Stimulated activated CD8-positive, alpha-beta memory T cell treated with anti-CD3 and anti-CD28 coated beads, Interleukin-15, amount 100 ng/mL, for 48 hours (primary cell): ENCODE results near the gene TAS1R3.
"Not testable (repeated sequence)": the region's sequence is repeated elsewhere in the genome, so short reads cannot be mapped to it uniquely, and the experiment has no call there.

Experiments used
- DNase-seq, 2 donors: peaks; one replicate each; pipeline ENCODE4 v3.0.0-alpha.2; 2020; ENCODE audit warnings: low read depth in 2 of 2

The TAS1R3 gene

GRCh38 chr1:1309251-1310108 lies 21.6 kb upstream of the TAS1R3 start:
- no peak for DNase-seq

- no peak for DNase-seq
Observed at GRCh38 chr1:1310109-1310385, 21.0 kb upstream of the TAS1R3 start.

- DNase-seq = no peak
Observed at GRCh38 chr1:1310476-1311053, 20.5 kb upstream of the TAS1R3 start.

GRCh38 chr1:1311107-1312104 lies 19.7 kb upstream of the TAS1R3 start:
- no peak for DNase-seq

- DNase-seq = no peak
Observed at GRCh38 chr1:1312450-1313314, 18.4 kb upstream of the TAS1R3 start.

GRCh38 chr1:1313500-1314236 lies 17.4 kb upstream of the TAS1R3 start:
- DNase-seq = no peak

GRCh38 chr1:1314237-1314586 lies 16.9 kb upstream of the TAS1R3 start:
- no peak for DNase-seq

- no peak for DNase-seq
Observed at GRCh38 chr1:1314678-1315335, 16.3 kb upstream of the TAS1R3 start.

GRCh38 chr1:1315435-1315954 lies 15.6 kb upstream of the TAS1R3 start:
- no peak for DNase-seq

- not testable (repeated sequence) for DNase-seq
Observed at GRCh38 chr1:1316199-1316598, 14.9 kb upstream of the TAS1R3 start.

GRCh38 chr1:1317420-1317819 lies 13.7 kb upstream of the TAS1R3 start:
- DNase-seq = no peak

- no peak for DNase-seq
Observed at GRCh38 chr1:1318131-1318652, 12.9 kb upstream of the TAS1R3 start.

- DNase-seq = no peak
Observed at GRCh38 chr1:1318777-1319645, 12.1 kb upstream of the TAS1R3 start.

- no peak for DNase-seq
Observed at GRCh38 chr1:1319646-1319941, 11.5 kb upstream of the TAS1R3 start.

- DNase-seq = no peak
Observed at GRCh38 chr1:1320666-1321448, 10.2 kb upstream of the TAS1R3 start.

GRCh38 chr1:1321477-1321876 lies 9.6 kb upstream of the TAS1R3 start:
- no peak for DNase-seq

- no peak for DNase-seq
Observed at GRCh38 chr1:1322418-1322817, 8.7 kb upstream of the TAS1R3 start.

- DNase-seq = no peak
Observed at GRCh38 chr1:1322952-1323351, 8.1 kb upstream of the TAS1R3 start.
